BLaER1 treated with 17β-estradiol and CSF1 and Interleukin-3, amounts not matched to agents 10 nM and 100 nM (cell line): ENCODE results near the gene CREB5.

Source experiments
- H3K27ac ChIP-seq, 11 experiments: shearing (Covaris generic); formaldehyde crosslinking; 2 replicates each; pipeline ENCODE4 v1.8.1; 2022
- H3K27me3 ChIP-seq, 11 experiments: shearing (Covaris generic); formaldehyde crosslinking; 2 replicates each; pipeline ENCODE4 v1.8.1; 2022
- H3K36me3 ChIP-seq, 11 experiments: shearing (Covaris generic); formaldehyde crosslinking; 2 replicates each; pipeline ENCODE4 v1.8.1; 2022
- H3K4me1 ChIP-seq, 10 experiments: shearing (Covaris generic); formaldehyde crosslinking; 2 replicates each; pipeline ENCODE4 v1.8.1; 2022
- H3K4me2 ChIP-seq, 11 experiments: shearing (Covaris generic); formaldehyde crosslinking; 2 replicates each; pipeline ENCODE4 v1.8.1; 2022
- H3K4me3 ChIP-seq, 10 experiments: shearing (Covaris generic); formaldehyde crosslinking; 2 replicates each; pipeline ENCODE4 v1.8.1; 2022
- H3K9ac ChIP-seq, 11 experiments: shearing (Covaris generic); formaldehyde crosslinking; 2 replicates each; pipeline ENCODE4 v1.8.1; 2022
- H3K9me3 ChIP-seq, 11 experiments: shearing (Covaris generic); formaldehyde crosslinking; replicated peaks in 1 of 11; 2 replicates each; pipeline ENCODE4 v1.8.1; 2022
- H4K20me1 ChIP-seq, 11 experiments: shearing (Covaris generic); formaldehyde crosslinking; 2 replicates each; pipeline ENCODE4 v1.8.1; 2022
- Cebpa-rat ChIP-seq, 11 experiments: shearing (Covaris generic); IDR thresholded peaks; 2 replicates each; pipeline ENCODE4 v1.8.1; 2022

CREB5 gene

GRCh38 chr7:28626221-28626620 is 213.9 kb downstream of the CREB5 start:
- Histone ChIP-seq H3K27ac (no peak overlapping the region), H3K9me3 (no peaks in the 10 kb centered on the region), H3K4me2 (no peak overlapping the region; a peak in 1 of 22 replicates), H3K4me3 (no peak overlapping the region), H3K9ac (no peak overlapping the region), H3K36me3 (no peaks in the 10 kb centered on the region), H3K4me1 (peaks cover 26 to 35% (median 29%) of the 10 kb centered on the region in 10 experiments), H4K20me1 (no peaks in the 10 kb centered on the region), H3K27me3 (no peaks in the 10 kb centered on the region)
- no peak for TF ChIP-seq Cebpa-rat (IDR thresholded peaks at IDR 0.05)

DNA sequence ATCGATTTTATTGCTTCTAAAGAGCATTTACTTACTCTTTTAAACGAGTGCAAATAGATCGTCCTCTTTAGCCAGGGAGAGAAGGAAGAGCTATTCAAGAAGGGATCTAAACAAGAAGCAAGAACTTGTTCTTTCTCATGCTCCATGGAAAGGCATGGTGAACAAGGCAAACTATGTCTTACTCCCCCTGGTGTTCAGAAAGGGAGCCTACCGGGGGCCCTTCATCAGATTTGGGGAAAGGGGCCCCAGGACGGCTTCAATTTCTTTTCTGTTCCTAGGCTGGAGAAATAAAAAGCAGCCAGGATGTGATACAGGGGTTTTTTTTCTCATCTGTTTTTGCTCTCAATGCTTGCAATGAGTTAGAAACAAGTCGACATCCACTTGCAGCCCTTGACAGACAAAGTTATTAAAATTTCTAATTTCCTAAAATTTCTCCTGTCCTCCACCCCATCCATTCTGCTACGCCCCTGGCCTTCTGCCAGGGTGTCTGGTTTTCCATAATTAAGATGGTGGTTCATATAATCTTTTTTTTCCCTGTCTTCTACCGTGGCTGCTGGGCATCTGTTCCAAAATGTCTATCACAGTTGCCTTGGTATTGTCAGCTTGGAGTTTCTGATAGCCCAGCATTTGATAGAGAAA is 214.4 kb downstream of the CREB5 start:
- Histone ChIP-seq H3K27me3 (no peaks in the 10 kb centered on the region), H3K9ac (no peak overlapping the region), H3K4me2 (no peak overlapping the region; a peak in 1 of 22 replicates), H3K9me3 (no peaks in the 10 kb centered on the region), H3K36me3 (no peaks in the 10 kb centered on the region), H3K27ac (no peak overlapping the region), H3K4me1 (peaks cover 23 to 31% (median 29%) of the 10 kb centered on the region in 10 experiments), H3K4me3 (no peak overlapping the region), H4K20me1 (no peaks in the 10 kb centered on the region)
- TF ChIP-seq Cebpa-rat (IDR thresholded peaks at IDR 0.05), result no peak

DNA sequence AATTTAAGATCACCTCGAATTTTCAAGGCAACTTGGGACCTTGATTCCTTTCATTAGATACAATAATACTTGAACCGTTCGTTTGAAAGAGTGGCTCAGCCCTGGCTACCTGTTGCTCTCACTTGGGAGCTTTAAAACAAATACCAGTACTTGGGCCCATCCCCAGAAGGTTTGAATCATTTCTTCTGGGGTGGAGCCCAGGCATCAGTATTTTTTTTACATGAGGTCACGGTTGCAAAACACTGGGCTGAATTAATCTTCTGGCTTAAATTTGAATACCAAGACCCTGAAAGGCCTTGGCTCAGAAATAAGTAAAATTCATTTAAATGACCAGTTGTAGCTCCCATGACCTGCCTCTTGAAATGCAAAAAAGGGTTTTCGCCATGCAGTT is 214.9 kb downstream of the CREB5 start:
- Histone ChIP-seq H3K4me3 (no peak overlapping the region), H3K4me1 (peaks cover 23 to 29% (median 28%) of the 10 kb centered on the region in 10 experiments), H3K27me3 (no peaks in the 10 kb centered on the region), H4K20me1 (no peaks in the 10 kb centered on the region), H3K9ac (no peak overlapping the region), H3K4me2 (no peak overlapping the region), H3K27ac (no peak overlapping the region), H3K36me3 (no peaks in the 10 kb centered on the region), H3K9me3 (no peaks in the 10 kb centered on the region)
- no peak for TF ChIP-seq Cebpa-rat (IDR thresholded peaks at IDR 0.05)

- Histone ChIP-seq H3K36me3 (no peaks in the 10 kb centered on the region), H3K9ac (no peak overlapping the region), H4K20me1 (no peaks in the 10 kb centered on the region), H3K4me1 (peaks cover 22 to 25% (median 23%) of the 10 kb centered on the region in 10 experiments), H3K27me3 (no peaks in the 10 kb centered on the region), H3K4me2 (no peak overlapping the region; a peak in 1 of 22 replicates), H3K27ac (no peak overlapping the region), H3K9me3 (no peaks in the 10 kb centered on the region), H3K4me3 (no peak overlapping the region)
- TF ChIP-seq Cebpa-rat (IDR thresholded peaks at IDR 0.05), result 0 out of 22 replicates have a peak, but pooled peaks of 1 of the 11 experiments have one; percentile 14
Observed at GRCh38 chr7:28627896-28628295, 215.6 kb downstream of the CREB5 start.

GRCh38 chr7:28629216-28629842 is 217.0 kb downstream of the CREB5 start:
- no peak overlapping the region for H3K4me2 ChIP-seq
- TF ChIP-seq Cebpa-rat (IDR thresholded peaks at IDR 0.05), result no peak
- H3K27ac ChIP-seq, result no peak overlapping the region
- no peaks in the 10 kb centered on the region for H3K36me3 ChIP-seq
- H3K9ac ChIP-seq, result no peak overlapping the region
- no peak overlapping the region for H3K4me3 ChIP-seq
- H4K20me1 ChIP-seq, result no peaks in the 10 kb centered on the region
- H3K27me3 ChIP-seq, result no peaks in the 10 kb centered on the region
- no peaks in the 10 kb centered on the region for H3K9me3 ChIP-seq
- peaks cover 7 to 14% (median 9%) of the 10 kb centered on the region in 10 experiments; a peak in 16 of 20 replicates for H3K4me1 ChIP-seq

DNA sequence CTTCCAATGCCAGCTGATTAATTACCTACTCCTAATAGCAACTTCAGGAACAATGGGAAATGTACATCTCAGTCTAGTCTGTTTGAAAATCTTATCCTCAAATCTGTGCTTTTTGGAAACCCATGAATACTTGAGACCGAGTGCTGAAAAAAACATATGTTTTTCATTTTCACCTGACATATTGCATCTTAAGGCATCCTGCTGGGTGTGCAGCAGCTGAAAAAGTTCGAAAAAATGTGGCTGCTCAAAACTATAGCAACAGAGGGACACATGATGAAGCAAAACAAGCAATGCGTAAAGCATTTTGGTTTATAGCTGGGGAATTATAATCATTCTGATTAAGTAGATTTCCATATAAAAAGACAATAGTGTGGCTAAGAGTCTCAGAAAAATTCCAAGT is 218.0 kb downstream of the CREB5 start:
- H3K36me3 ChIP-seq, result no peaks in the 10 kb centered on the region; a peak in 1 of 22 replicates
- no peaks in the 10 kb centered on the region for H4K20me1 ChIP-seq
- H3K27ac ChIP-seq, result no peak overlapping the region
- no peak overlapping the region for H3K4me2 ChIP-seq
- no peaks in the 10 kb centered on the region for H3K27me3 ChIP-seq
- H3K4me1 ChIP-seq, result peaks cover 0 to 10% (median 0%) of the 10 kb centered on the region in 10 experiments; a peak in 3 of 20 replicates
- H3K9ac ChIP-seq, result no peak overlapping the region
- H3K9me3 ChIP-seq, result no peaks in the 10 kb centered on the region
- TF ChIP-seq Cebpa-rat (IDR thresholded peaks at IDR 0.05), result no peak
- no peak overlapping the region for H3K4me3 ChIP-seq

DNA sequence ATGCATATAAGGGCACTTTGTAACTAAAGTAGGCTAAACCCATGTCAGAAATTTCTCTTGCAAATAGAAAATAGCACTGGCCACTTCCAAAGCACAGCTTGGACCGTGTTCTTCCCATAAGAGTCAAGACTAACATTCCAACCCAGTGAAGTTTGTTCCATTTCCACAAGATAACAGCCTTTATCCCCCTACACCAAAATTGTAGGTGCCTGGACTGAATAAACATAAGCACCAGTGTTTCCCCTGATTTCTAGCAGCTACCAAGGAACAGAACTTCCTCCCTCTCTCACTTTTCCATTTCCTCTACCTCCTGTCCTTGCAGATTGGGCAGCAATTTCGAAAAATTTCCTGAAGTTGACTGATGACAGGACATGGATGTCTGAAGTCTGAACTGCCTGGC is 219.7 kb downstream of the CREB5 start:
- no peak overlapping the region for H3K4me2 ChIP-seq
- no peak for TF ChIP-seq Cebpa-rat (IDR thresholded peaks at IDR 0.05)
- no peaks in the 10 kb centered on the region; a peak in 1 of 22 replicates for H3K36me3 ChIP-seq
- no peaks in the 10 kb centered on the region for H4K20me1 ChIP-seq
- 0 out of 20 replicates have a peak, but pooled peaks cover 0 to 10% (median 0%) of the 10 kb centered on the region in 10 experiments for H3K4me1 ChIP-seq
- no peaks in the 10 kb centered on the region for H3K27me3 ChIP-seq
- no peak overlapping the region for H3K9ac ChIP-seq
- no peak overlapping the region for H3K4me3 ChIP-seq
- no peak overlapping the region for H3K27ac ChIP-seq
- H3K9me3 ChIP-seq, result no peaks in the 10 kb centered on the region

DNA sequence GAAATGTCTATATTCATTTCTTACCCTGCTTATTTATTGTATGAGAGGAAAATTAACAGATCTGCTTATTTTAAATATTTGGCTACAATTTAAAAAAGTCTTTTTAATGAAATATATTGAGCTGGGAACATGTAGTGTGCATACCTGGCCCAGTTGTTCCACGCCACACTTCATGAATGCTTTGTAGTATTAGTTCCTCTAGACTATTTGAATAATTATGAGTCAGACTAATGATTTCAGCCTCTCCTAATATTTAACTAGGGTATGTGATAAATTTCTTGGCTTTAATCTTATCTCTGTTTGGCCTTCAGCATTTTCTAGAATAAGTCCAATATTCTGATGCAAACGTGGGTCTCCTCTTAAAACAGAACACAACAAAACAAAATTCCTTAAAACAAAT is 226.6 kb downstream of the CREB5 start:
- Histone ChIP-seq H4K20me1 (no peaks in the 10 kb centered on the region), H3K9me3 (no peaks in the 10 kb centered on the region), H3K27me3 (no peaks in the 10 kb centered on the region), H3K27ac (no peak overlapping the region), H3K36me3 (no peaks in the 10 kb centered on the region; a peak in 1 of 22 replicates), H3K9ac (no peak overlapping the region), H3K4me1 (no peaks in the 10 kb centered on the region), H3K4me2 (no peak overlapping the region), H3K4me3 (no peak overlapping the region)
- no peak for TF ChIP-seq Cebpa-rat (IDR thresholded peaks at IDR 0.05)

DNA sequence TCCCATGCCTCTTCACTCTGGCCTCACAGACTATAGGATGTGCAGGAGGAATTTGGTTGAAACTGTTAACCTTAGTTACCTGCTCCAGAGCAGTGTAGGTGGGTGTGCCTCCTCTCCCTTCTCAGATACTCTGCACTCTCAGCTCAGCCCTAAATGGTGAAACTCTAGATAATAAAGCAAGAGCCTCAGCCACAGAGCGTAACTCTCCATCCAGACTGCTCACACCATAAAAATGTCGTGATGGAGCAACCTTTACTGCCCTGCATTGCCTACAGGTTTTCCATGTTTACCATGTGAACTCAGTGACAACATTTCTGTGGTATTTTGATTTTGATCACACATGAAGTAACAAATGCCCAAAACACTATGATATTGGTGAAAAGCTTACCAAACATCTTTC is 227.7 kb downstream of the CREB5 start:
- Histone ChIP-seq H3K27ac (no peak overlapping the region), H4K20me1 (no peaks in the 10 kb centered on the region), H3K4me3 (no peak overlapping the region), H3K27me3 (no peaks in the 10 kb centered on the region), H3K9ac (no peak overlapping the region), H3K9me3 (no peaks in the 10 kb centered on the region), H3K4me2 (no peak overlapping the region), H3K4me1 (no peaks in the 10 kb centered on the region), H3K36me3 (no peaks in the 10 kb centered on the region; a peak in 1 of 22 replicates)
- TF ChIP-seq Cebpa-rat (IDR thresholded peaks at IDR 0.05), result no peak
